Amniotic epithelial cell (primary cell): ENCODE data around the gene TLR6.
"Not testable (repeated sequence)": the region's sequence is repeated elsewhere in the genome, so short reads cannot be mapped to it uniquely, and the experiment has no call there.

Experiments used
- DNase-seq: peaks from one replicate; pipeline ENCODE4 v3.0.0-alpha.2; 2010; ENCODE audit warnings: low read depth

The TLR6 gene

DNA sequence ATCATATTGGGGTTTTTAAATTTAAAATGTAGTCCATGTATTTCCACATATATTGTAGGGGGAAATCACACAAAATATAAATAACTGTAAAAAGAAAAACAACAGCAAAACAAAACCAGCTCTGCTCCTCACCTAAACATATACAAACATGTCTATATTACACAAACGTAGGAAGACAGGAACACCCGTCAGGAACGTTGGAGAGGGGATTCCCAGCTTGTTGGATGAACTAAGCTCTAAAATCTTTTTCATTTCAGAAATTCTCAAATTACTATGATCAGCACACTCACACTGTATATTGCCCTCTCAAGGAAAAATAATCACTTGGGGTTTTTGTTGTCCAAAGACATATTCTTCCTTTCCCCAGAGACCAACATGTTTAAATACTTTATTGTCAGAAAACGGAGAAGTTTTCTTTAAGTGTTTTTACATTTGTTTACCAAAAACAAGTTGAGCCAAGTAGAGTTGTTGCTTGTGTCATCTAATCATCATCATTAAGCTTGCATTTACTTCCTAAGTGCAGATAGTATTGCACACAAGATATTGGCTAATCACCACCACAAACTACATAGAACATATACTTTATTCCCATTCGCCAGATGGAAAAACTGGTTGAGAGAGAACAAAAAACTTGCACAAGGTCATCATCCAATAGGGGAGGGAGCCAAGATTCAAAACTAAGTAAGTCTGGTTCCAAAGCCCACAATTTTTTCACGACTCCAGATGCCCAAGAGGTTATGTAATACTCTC, 71.4 kb downstream of the TLR6 start:
- DNase-seq, result no peak

DNA sequence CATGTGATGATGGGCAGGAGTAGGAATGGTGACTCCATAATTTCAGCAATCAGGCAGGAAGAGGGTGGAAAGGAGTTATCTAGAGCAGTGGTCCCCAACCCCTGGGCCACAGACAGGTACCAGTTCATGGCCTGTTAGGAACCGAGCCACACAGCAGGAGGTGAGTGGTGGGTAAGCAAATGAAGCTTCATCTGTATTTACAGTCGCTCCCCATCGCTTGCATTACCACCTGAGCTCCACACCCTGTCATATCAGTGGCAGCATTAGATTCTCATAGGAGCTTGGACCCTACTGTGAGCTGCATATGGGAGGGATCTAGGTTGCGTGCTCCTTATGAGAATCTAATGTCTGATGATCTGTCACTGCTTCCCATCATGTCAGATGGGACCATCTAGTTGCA, 72.5 kb downstream of the TLR6 start:
- no peak for DNase-seq

DNA sequence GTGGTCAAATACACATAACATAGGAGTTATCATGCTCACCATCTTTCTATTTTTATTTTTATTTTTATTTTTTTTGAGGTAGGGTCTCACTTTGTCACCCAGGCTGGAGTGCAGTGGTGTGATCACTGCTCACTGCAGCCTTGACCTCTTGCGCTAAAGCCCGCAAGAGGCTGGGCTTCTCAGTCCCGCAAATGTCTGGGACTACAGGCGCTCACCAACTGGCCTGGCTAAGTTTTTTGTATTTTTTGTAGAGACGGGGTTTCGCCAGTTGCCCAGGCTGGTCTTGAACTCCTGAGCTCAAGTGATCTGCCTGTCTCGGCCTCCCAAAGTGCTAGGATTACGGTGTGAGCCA, 73.5 kb downstream of the TLR6 start:
- DNase-seq, result no peak

- DNase-seq, result peak; percentile 51
Measured at GRCh38 chr4:38782452-38783108, 74.0 kb downstream of the TLR6 start, which contains the start of gene TLR10. Gene TLR10 (minus strand): TSS chr4:38782990. CDS start chr4:38775590, 7,400 bp downstream.

DNA sequence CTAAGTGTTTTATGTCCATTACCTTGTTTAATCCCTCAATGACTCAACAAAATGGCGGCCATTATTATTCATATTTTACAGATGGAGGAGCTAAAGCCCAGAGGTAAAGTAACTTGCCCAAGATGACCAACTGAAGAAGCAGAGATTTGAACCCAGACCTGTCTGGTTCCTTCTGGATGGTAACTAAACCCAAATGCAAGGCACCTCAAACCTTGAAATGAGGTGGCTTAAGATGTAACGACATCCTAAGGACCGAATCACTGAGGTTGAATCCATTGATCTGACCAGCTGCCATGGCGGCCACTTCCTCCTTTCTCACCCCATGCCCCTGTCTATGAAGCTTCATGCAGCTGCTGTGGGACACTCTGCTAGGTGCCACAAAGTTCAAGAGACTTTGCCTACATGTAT, 74.8 kb downstream of the TLR6 start:
- DNase-seq, result no peak

- no peak for DNase-seq
Measured at GRCh38 chr4:38780833-38781484, 75.7 kb downstream of the TLR6 start.

DNA sequence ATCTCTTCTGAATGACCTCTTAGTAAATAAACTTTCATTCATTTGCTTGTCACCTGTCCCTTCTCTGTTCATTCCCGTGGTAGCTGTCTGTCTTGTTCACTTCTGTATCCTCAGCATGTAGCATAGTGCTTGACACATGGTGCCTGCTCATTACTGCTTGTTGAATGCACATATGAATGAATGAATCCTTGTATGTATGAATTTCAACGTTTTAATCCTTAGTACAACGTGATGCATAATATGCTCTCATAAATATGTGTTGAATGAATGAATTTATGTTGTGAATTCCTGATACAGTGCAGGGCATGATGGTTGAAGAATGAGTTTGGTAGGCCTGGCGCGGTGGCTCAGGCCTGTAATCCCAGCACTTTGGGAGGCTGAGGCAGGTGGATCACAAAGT, 76.8 kb downstream of the TLR6 start:
- DNase-seq, result no peak

DNA sequence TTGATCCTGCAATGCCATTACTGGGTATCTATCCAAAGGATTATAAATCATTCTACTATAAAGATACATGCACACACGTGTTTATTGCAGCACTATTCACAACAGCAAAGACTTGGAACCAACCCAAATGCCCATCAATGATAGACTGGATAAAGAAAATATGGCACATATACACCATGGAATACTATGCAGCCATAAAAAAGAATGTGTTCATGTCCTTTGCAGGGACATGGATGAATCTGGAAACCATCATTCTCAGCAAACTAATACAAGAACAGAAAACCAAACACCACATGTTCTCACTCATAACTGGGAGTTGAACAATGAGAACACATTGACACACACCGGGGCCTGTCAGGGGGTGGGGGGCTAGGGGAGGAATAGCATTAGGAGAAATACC, 78.7 kb downstream of the TLR6 start:
- DNase-seq, result not testable (repeated sequence)

GRCh38 chr4:38775326-38775725, 81.3 kb downstream of the TLR6 start:
- DNase-seq, result no peak

DNA sequence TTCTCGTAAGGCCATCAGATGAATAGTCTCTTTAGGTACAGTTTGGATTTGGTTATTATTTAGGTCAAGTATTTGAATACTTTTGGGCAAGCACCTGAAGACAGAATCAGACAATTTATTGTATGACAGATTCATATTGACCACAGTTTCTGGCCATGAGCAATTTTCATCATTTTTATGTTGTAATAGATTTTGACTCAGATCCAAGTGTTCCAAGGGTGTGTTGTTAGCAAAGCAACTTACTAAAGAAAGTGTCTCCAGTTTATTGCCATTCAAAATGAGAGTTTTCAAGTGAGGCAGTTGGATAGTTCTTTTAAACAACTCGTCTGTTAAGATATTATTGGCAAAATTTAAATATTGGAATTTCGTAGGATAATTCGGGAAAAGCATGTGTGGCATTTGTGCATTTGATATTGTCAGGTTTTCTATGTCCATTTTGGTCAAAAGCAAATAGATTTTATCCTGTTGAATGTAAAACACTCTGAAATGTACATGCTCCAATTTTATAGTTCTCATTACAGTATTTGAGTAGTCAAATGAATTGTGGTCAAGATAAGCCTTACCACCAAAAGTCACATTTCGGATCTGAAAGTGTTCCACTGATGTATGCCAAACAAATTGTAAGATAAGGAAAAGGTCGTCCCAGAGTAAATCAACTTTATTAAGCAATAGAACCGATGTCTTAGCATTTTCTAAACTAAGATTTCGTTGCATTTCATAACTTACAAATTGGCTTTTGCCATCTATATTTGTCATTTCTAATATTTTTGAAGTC, 82.2 kb downstream of the TLR6 start:
- DNase-seq, result peak; percentile 51
